Activated T-cell treated with anti-CD3 and anti-CD28 coated beads, Interleukin-2, amount 50 U/mL, for 4 hours (primary cell): Measurements from ENCODE around the gene GPAM. TPM values are rescaled to one million over a fixed set of nuclear protein-coding genes. Genes with fewer than 3 reads are reported as not detected.
"Not testable (repeated sequence)": the region's sequence is repeated elsewhere in the genome, so short reads cannot be mapped to it uniquely, and the experiment has no call there.

ENCODE experiments used
- ATAC-seq, 2 donors: fragments of 200-7000 bp; cut with Tn5 transposase; one replicate each; pipeline ENCODE4 v1.10.0; 2021
- DNase-seq: peaks from one replicate; pipeline ENCODE4 v3.0.0-alpha.2; 2020
- H3K27me3 Mint-ChIP-seq: one replicate; pipeline ENCODE4 v1.8.0; 2021; ENCODE audit warnings: low read depth, mixed read lengths
- H3K36me3 Mint-ChIP-seq: one replicate; pipeline ENCODE4 v1.8.0; 2022; ENCODE audit warnings: mixed read lengths; ENCODE audit not compliant: insufficient read depth
- H3K4me1 Mint-ChIP-seq: one replicate; pipeline ENCODE4 v1.8.0; 2021; ENCODE audit warnings: low read depth, mixed read lengths
- H3K4me3 Mint-ChIP-seq: one replicate; pipeline ENCODE4 v1.8.0; 2021; ENCODE audit warnings: mild to moderate bottlenecking, moderate library complexity, mixed read lengths
- H3K9me3 Mint-ChIP-seq: one replicate; pipeline ENCODE4 v1.8.0; 2021; ENCODE audit warnings: mixed read lengths
- total RNA-seq, 3 donors: library from RNA; stranded (reverse); gene quantifications; one replicate each; pipeline ENCODE4 v1.2.1, GENCODE V29; 2021

GPAM gene, protein sequence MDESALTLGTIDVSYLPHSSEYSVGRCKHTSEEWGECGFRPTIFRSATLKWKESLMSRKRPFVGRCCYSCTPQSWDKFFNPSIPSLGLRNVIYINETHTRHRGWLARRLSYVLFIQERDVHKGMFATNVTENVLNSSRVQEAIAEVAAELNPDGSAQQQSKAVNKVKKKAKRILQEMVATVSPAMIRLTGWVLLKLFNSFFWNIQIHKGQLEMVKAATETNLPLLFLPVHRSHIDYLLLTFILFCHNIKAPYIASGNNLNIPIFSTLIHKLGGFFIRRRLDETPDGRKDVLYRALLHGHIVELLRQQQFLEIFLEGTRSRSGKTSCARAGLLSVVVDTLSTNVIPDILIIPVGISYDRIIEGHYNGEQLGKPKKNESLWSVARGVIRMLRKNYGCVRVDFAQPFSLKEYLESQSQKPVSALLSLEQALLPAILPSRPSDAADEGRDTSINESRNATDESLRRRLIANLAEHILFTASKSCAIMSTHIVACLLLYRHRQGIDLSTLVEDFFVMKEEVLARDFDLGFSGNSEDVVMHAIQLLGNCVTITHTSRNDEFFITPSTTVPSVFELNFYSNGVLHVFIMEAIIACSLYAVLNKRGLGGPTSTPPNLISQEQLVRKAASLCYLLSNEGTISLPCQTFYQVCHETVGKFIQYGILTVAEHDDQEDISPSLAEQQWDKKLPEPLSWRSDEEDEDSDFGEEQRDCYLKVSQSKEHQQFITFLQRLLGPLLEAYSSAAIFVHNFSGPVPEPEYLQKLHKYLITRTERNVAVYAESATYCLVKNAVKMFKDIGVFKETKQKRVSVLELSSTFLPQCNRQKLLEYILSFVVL
- 10 to 100 TPM; 10.4 to 13.2 (median 12.1) TPM for total RNA-seq

GRCh38 chr10:112183329-112184051 is at the start of gene GPAM:
Gene GPAM (minus strand): TSS chr10:112183765. CDS start chr10:112181784, 1,981 bp downstream.
- H3K4me3 Mint-ChIP-seq = peak within 1 kb of the TSS; percentile 91
- DNase-seq = peak; percentile 99
- ATAC-seq = peak; percentile 95 to 97
- H3K9me3 Mint-ChIP-seq = peaks cover 5% of the 10 kb centered on the region
- peaks cover 23% of the 10 kb centered on the region for H3K4me1 Mint-ChIP-seq
- peaks cover 12% of the 10 kb centered on the region for H3K36me3 Mint-ChIP-seq
- H3K27me3 Mint-ChIP-seq = peaks cover 7% of the 10 kb centered on the region

DNA sequence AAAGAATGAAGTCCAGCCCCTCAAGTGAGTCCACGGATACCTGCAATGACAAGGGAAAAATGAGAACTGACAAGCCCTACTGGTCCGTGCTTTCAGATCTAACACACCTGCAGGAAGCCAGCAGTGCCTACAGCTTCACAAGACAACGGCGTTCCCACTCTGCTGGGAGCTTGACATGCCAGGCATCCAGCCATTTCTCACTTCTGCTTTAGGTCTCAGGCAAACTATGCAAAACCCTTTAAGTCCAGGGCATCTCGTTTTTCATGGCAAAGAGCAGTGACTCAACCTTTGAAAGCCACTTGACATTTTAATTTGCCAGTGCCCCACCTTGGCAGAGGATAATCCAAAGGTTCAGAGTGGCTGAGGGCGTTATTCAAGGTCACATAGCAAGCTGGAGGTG is 49.1 kb upstream of the GPAM start:
- Mint-ChIP-seq H3K27me3 (peaks cover 4% of the 10 kb centered on the region), H3K4me3 (no peak overlapping the region), H3K36me3 (no peaks in the 10 kb centered on the region), H3K9me3 (peaks cover 6% of the 10 kb centered on the region), H3K4me1 (no peaks in the 10 kb centered on the region)
- DNase-seq (no peak), ATAC-seq (no peak)

- H3K27me3 Mint-ChIP-seq = peaks cover 4% of the 10 kb centered on the region
- no peaks in the 10 kb centered on the region for H3K36me3 Mint-ChIP-seq
- H3K4me1 Mint-ChIP-seq = no peaks in the 10 kb centered on the region
- no peak overlapping the region for H3K4me3 Mint-ChIP-seq
- DNase-seq (no peak), ATAC-seq (no peak)
- H3K9me3 Mint-ChIP-seq = no peaks in the 10 kb centered on the region
Measured at GRCh38 chr10:112231602-112232400, 48.2 kb upstream of the GPAM start.

DNA sequence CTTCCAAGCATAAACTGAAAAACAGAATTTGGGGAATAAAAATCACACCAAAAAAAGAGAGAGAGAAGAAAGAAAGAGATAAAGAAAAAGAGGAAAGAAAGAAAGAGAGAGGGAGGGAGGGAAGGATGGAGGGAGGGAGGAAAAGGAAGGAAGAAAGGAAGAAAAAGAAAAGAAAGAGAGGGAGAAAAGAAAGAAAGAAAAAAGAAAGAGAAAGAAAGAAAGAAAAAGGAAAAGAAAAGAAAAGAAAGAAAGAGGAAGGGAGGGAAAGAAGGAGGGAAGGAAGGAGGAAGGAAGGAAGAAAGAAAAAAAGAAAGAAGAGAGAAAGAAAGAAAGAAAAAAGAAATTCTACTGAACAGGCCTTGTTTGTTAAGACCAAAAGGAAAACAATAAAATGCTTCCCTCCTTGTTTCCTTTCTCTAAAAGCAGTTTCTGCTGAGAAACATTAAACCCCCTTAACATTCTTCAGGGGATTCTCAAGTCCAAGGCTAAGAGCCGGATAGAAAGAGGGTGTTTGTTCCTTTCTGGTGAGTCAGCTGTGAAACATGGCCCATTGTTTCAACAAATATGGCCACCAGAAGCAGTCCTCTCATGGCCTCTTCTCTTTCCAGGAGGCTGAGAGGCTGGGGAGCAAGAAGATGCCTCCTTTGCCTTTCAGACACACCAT is 46.9 kb upstream of the GPAM start:
- Mint-ChIP-seq H3K9me3 (no peaks in the 10 kb centered on the region), H3K27me3 (peaks cover 9% of the 10 kb centered on the region), H3K36me3 (no peaks in the 10 kb centered on the region), H3K4me3 (no peak overlapping the region), H3K4me1 (no peaks in the 10 kb centered on the region)
- no peak for DNase-seq
- ATAC-seq = no peak

GRCh38 chr10:112229901-112230300 is 46.3 kb upstream of the GPAM start:
- Mint-ChIP-seq H3K4me3 (no peak overlapping the region), H3K9me3 (no peaks in the 10 kb centered on the region), H3K4me1 (no peaks in the 10 kb centered on the region), H3K36me3 (no peaks in the 10 kb centered on the region), H3K27me3 (peaks cover 9% of the 10 kb centered on the region)
- DNase-seq (no peak), ATAC-seq (no peak)

DNA sequence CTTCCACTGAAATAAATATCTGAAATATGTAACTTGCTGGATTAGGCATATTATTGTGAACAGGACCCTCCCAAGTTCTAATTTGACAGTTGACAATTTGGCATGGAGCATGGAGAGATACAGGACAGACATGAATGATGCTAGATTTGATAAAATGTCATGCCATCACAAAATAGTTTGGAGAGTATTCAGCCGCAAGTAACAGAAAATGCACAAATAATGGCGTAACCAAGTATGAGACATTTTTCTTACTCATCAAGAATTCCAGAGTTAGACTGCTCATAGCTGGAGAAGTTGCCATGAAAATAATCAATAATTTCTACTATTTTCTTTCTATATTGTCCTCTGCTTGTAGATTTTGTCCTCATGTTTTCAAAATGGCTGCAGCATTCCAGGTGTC is 45.5 kb upstream of the GPAM start:
- Mint-ChIP-seq H3K4me1 (no peaks in the 10 kb centered on the region), H3K36me3 (no peaks in the 10 kb centered on the region), H3K9me3 (no peaks in the 10 kb centered on the region), H3K4me3 (no peak overlapping the region), H3K27me3 (peaks cover 9% of the 10 kb centered on the region)
- ATAC-seq = no peak
- no peak for DNase-seq

DNA sequence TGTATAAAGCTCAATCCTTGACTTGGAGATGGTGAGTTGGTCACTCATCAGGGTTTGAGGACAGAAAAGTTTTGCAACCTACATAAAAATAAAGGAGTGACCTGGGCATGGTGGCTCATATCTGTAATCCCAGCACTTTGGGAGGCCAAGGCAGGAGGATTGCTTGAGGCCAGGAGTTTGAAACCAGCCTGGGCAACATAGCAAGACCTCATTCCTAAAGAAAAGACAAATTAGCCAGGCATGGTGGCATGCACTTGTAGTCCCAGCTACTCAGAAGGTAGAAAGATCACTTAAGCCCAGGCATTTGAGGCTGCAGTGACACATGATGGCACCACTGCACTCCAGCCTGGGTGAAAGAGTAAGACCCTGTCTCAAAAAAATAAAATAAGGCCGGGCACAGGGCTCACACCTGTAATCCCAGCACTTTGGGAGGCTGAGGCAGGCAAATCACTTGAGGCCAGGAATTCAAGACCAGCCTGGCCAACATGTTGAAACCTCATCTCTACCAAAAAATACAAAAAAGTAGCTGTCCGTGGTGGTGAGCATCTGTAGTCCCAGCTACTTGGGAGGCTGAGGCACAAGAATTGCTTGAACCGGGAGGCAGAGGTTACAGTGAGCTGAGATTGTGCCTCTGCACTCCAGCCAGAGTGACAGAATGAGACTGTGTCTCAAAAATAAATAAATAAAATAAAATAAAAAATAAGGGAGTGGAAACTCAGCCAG is 45.0 kb upstream of the GPAM start:
- not testable (repeated sequence) for H3K36me3 Mint-ChIP-seq, ATAC-seq, H3K4me3 Mint-ChIP-seq, DNase-seq, H3K27me3 Mint-ChIP-seq, H3K4me1 Mint-ChIP-seq, H3K9me3 Mint-ChIP-seq

GRCh38 chr10:112227331-112227987 is 43.9 kb upstream of the GPAM start:
- ATAC-seq (no peak), DNase-seq (no peak)
- Mint-ChIP-seq H3K36me3 (no peaks in the 10 kb centered on the region), H3K9me3 (no peaks in the 10 kb centered on the region), H3K4me3 (no peak overlapping the region), H3K4me1 (no peaks in the 10 kb centered on the region), H3K27me3 (peaks cover 11% of the 10 kb centered on the region)

DNA sequence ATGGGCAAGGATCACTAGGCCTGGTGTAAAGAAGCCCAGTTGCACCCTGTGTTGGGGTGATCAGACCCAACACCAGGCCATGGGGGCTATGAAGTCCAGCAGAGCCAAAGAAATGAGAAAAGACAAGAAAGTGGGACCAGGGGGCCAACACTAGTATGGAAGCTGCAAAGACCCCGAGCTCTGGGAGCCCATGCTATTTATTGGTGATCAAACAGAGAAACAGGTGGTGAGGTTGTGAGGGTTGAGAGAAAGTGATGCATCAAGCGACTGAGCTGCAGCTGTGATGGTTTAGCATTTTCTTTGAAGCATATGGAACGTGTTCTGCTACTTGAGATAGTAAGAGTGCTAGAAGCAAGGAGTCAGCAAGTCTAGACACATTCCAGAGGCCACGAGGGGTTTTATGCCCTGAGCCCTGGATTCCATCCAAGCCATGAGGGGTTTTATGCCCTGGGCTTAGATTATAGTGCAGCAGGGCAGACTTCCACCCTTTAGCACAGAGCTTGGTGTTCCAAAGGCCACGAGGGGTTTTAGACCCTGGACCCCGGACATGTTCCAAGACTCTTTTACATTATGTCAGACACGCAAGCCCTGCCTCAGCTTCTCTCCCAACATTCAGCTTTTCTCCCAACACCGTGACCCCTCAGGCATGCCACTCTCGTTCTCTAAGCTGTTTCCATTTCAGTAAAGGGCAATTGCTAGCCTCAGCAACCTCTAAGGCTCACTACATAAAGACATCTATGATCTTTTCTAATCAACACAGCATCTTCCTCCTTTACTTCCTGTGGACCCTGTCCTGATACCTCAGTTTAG is 43.1 kb upstream of the GPAM start:
- peaks cover 8% of the 10 kb centered on the region for H3K27me3 Mint-ChIP-seq
- no peaks in the 10 kb centered on the region for H3K9me3 Mint-ChIP-seq
- DNase-seq (no peak), ATAC-seq (no peak)
- H3K4me3 Mint-ChIP-seq = no peak overlapping the region
- H3K36me3 Mint-ChIP-seq = no peaks in the 10 kb centered on the region
- H3K4me1 Mint-ChIP-seq = no peaks in the 10 kb centered on the region

DNA sequence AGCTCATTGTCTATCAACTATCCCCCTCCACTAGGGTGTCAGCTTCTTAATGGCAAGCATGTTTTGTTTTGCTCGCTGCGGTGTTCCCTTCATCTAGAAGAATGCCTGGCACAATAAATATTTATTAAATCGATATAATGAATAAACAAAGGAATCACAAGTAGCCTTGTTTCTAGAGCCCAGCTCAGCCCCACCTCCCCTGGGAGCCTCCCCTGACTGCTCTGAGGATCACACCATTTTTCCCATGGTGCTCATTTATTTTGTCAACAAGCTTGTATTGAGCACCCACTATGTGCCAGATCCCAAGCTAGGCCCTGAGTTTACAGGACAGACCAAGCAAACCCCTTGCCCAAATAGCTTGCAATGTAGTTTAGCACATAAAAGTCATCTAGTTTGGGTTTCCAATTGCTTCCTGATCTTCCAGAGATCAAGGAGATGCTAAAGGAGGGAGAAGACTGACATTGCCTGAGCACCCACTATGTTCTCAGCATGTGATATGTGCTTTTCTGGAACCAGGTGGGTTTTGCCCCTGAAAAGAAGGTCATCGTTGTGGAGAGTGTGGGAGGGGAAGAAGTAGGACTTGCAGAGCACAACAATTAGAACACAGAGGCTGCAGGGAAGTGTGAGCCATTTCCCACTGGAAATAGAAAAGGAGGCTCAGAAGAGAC is 42.3 kb upstream of the GPAM start:
- no peak for ATAC-seq
- H3K4me3 Mint-ChIP-seq = no peak overlapping the region
- no peak for DNase-seq
- H3K4me1 Mint-ChIP-seq = no peaks in the 10 kb centered on the region
- no peaks in the 10 kb centered on the region for H3K36me3 Mint-ChIP-seq
- peaks cover 8% of the 10 kb centered on the region for H3K27me3 Mint-ChIP-seq
- H3K9me3 Mint-ChIP-seq = no peaks in the 10 kb centered on the region

- Mint-ChIP-seq H3K4me1 (no peaks in the 10 kb centered on the region), H3K4me3 (no peak overlapping the region), H3K27me3 (peaks cover 8% of the 10 kb centered on the region), H3K36me3 (no peaks in the 10 kb centered on the region), H3K9me3 (peaks cover 7% of the 10 kb centered on the region)
- no peak for ATAC-seq
- DNase-seq = no peak
Measured at GRCh38 chr10:112224933-112225529, 41.5 kb upstream of the GPAM start.
